ENCODE data around the gene PCYOX1L.

The PCYOX1L gene

GRCh38 chr5:149380466-149381121 is 22.7 kb downstream of the PCYOX1L start (continued):
- no peak for TF ChIP-seq ZFP3 (CRISPR knock-in tag; IDR thresholded peaks at IDR 0.05)
- TF ChIP-seq POU6F1 (CRISPR knock-in tag; IDR thresholded peaks at IDR 0.05; ENCODE audit: borderline replicate concordance, low read depth) = no peak

DNA sequence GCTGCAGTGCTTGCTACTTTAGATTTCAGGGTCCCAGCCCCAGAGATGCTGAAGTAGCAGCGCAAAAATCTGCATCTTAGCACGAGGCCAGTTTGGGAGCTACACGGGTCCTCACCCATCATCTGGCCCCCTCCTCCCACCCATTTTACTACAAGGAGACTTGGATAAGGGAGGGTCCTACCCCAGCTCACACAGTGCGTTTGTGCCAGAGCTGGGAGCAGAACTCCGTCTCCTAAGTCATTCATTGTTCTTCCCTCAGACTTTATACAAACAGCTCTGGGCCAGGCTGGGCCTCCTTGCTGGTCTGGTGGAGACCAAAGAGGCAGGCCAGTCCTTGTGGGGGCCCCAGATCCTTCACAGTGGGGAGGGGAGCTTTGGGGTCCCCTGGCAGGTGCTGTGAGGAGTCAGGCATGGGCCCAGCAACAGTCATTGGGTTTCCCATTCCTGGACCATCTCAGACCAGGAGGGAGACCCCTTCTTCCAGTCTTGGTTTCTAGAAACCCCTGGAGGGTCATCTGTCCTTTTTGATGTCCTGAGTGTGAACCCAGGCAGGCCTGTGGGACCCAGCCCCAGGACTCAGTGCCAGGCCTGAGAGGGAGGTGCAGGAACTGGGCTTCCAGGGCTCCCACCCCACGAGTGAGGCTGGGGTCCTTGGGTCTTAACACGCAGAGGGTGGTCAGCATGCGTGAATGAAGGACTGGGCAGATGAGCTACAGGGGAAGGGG is 23.6 kb downstream of the PCYOX1L start:
- ATAC-seq = peak; percentile 48
- no peak for TF ChIP-seq ESRRG (CRISPR knock-in tag; IDR thresholded peaks at IDR 0.05)
- TF ChIP-seq TCF4 (CRISPR knock-in tag; IDR thresholded peaks at IDR 0.05; ENCODE audit: borderline replicate concordance) = no peak
- TF ChIP-seq PPARA (CRISPR knock-in tag; IDR thresholded peaks at IDR 0.05; ENCODE audit: borderline replicate concordance) = no peak
- TF ChIP-seq ZC3H10 (CRISPR knock-in tag; IDR thresholded peaks at IDR 0.05) = no peak

GRCh38 chr5:149381986-149382338 is 24.1 kb downstream of the PCYOX1L start:
- ATAC-seq = peak; percentile 99

DNA sequence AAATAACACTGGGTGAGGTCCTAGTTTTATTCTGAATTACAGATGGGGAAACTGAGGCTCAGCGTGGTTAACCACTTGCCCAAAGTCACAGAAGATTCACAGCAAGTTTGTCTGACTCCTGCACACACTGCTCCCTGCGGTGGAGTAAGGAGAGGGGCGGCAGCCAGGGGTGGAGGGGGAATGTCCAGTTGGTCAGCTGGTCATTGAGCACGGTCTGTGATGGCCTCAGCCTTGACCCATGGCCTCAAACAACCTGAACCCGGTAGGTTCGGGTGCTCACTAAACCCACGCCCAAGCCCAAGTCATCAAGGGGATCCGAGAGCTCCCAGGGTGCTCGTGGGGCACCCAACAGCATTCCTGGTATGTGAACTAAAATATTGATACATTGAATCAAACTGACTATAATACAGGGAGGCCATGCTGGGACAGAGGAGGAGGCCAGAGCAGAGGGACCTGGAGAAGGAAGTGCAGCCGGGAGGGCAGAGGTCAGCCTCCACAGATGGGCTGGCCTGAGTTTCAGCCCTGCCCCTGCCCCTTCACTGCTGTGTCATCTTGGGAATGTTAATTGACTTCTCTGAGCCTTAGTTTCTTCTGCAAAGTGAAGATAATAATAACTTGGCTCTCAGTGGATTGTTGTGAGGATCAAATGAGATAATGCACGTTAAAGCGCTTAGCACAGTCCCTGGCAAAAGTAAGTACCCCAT is 24.8 kb downstream of the PCYOX1L start:
- no peak for ATAC-seq
- TF ChIP-seq RARB (CRISPR knock-in tag; IDR thresholded peaks at IDR 0.05) = no peak
- TF ChIP-seq ESRRG (CRISPR knock-in tag; IDR thresholded peaks at IDR 0.05) = no peak
- TF ChIP-seq, protein P1, sequence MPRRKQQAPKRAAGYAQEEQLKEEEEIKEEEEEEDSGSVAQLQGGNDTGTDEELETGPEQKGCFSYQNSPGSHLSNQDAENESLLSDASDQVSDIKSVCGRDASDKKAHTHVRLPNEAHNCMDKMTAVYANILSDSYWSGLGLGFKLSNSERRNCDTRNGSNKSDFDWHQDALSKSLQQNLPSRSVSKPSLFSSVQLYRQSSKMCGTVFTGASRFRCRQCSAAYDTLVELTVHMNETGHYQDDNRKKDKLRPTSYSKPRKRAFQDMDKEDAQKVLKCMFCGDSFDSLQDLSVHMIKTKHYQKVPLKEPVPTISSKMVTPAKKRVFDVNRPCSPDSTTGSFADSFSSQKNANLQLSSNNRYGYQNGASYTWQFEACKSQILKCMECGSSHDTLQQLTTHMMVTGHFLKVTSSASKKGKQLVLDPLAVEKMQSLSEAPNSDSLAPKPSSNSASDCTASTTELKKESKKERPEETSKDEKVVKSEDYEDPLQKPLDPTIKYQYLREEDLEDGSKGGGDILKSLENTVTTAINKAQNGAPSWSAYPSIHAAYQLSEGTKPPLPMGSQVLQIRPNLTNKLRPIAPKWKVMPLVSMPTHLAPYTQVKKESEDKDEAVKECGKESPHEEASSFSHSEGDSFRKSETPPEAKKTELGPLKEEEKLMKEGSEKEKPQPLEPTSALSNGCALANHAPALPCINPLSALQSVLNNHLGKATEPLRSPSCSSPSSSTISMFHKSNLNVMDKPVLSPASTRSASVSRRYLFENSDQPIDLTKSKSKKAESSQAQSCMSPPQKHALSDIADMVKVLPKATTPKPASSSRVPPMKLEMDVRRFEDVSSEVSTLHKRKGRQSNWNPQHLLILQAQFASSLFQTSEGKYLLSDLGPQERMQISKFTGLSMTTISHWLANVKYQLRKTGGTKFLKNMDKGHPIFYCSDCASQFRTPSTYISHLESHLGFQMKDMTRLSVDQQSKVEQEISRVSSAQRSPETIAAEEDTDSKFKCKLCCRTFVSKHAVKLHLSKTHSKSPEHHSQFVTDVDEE (CRISPR knock-in tag; IDR thresholded peaks at IDR 0.05) = no peak
- no peak for TF ChIP-seq ZNF70 (CRISPR knock-in tag; IDR thresholded peaks at IDR 0.05)
- TF ChIP-seq GLIS3 (CRISPR knock-in tag; IDR thresholded peaks at IDR 0.05) = no peak
- TF ChIP-seq ARNTL (CRISPR knock-in tag; IDR thresholded peaks at IDR 0.05; ENCODE audit: borderline replicate concordance, low read depth) = no peak
- TF ChIP-seq ZFP3 (CRISPR knock-in tag; IDR thresholded peaks at IDR 0.05) = no peak
- no peak for TF ChIP-seq CREB5 (CRISPR knock-in tag; IDR thresholded peaks at IDR 0.05; ENCODE audit: low read depth)
- TF ChIP-seq SNAI2 (CRISPR knock-in tag; IDR thresholded peaks at IDR 0.05) = no peak
- TF ChIP-seq ZNF8 (CRISPR knock-in tag; IDR thresholded peaks at IDR 0.05) = no peak
- no peak for TF ChIP-seq ZFP30 (CRISPR knock-in tag; IDR thresholded peaks at IDR 0.05)

More at GRCh38 chr5:149381986-149382338, 24.1 kb downstream of the PCYOX1L start:
- TF ChIP-seq, protein P2, sequence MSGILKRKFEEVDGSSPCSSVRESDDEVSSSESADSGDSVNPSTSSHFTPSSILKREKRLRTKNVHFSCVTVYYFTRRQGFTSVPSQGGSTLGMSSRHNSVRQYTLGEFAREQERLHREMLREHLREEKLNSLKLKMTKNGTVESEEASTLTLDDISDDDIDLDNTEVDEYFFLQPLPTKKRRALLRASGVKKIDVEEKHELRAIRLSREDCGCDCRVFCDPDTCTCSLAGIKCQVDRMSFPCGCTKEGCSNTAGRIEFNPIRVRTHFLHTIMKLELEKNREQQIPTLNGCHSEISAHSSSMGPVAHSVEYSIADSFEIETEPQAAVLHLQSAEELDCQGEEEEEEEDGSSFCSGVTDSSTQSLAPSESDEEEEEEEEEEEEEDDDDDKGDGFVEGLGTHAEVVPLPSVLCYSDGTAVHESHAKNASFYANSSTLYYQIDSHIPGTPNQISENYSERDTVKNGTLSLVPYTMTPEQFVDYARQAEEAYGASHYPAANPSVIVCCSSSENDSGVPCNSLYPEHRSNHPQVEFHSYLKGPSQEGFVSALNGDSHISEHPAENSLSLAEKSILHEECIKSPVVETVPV (CRISPR knock-in tag; IDR thresholded peaks at IDR 0.05) = no peak
- TF ChIP-seq ISL1 (CRISPR knock-in tag; IDR thresholded peaks at IDR 0.05) (no peak), ZNF70 (CRISPR knock-in tag; IDR thresholded peaks at IDR 0.05) (no peak), CREB5 (CRISPR knock-in tag; IDR thresholded peaks at IDR 0.05; ENCODE audit: low read depth) (no peak), GLIS3 (CRISPR knock-in tag; IDR thresholded peaks at IDR 0.05) (no peak), BACH2 (CRISPR knock-in tag; IDR thresholded peaks at IDR 0.05; ENCODE audit: borderline replicate concordance) (no peak), CSDC2 (CRISPR knock-in tag; IDR thresholded peaks at IDR 0.05) (no peak), ESRRG (CRISPR knock-in tag; IDR thresholded peaks at IDR 0.05) (no peak)
- TF ChIP-seq, protein P1 (CRISPR knock-in tag; IDR thresholded peaks at IDR 0.05) = no peak

Measured in SK-N-SH treated with all-trans-retinoic acid at 6 μM for 48 hours (cell line).